Measurements from ENCODE around the gene TMEM200C.
"Not testable (repeated sequence)": the region's sequence is repeated elsewhere in the genome, so short reads cannot be mapped to it uniquely, and the experiment has no call there.

The TMEM200C gene

GRCh38 chr18:5891184-5891853 lies 4.0 kb downstream of the TMEM200C start:
- DNase-seq: no peak

GRCh38 chr18:5890331-5891183 lies 4.8 kb downstream of the TMEM200C start:
- DNase-seq: peak in 1 of 2 donors; percentile 26

- DNase-seq: no peak
Measured at GRCh38 chr18:5885361-5885760, 10.0 kb downstream of the TMEM200C start.

GRCh38 chr18:5884375-5884774 lies 10.9 kb downstream of the TMEM200C start:
- no peak for DNase-seq

DNA sequence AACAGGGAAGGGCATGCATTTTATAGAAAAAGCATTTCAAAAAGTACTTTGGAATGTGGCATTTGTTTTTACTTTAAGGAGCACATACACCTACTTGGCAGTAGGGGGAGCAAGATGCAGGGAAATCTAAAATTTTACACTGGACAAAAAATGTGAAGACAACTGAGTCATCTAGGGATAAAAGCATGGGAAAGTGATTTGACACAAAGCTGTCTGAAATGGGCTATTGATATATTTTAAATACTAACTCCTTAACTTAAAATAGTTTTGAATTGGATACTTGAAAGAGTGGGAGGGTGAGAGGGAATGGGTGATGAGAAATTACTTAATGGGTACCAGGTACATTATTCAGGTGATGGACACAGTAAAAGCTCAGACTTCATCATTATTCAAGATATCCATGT lies 15.8 kb downstream of the TMEM200C start:
- peak in 1 of 2 donors; percentile 43 for DNase-seq

- no peak for DNase-seq
Measured at GRCh38 chr18:5876891-5877290, 18.4 kb downstream of the TMEM200C start.

DNA sequence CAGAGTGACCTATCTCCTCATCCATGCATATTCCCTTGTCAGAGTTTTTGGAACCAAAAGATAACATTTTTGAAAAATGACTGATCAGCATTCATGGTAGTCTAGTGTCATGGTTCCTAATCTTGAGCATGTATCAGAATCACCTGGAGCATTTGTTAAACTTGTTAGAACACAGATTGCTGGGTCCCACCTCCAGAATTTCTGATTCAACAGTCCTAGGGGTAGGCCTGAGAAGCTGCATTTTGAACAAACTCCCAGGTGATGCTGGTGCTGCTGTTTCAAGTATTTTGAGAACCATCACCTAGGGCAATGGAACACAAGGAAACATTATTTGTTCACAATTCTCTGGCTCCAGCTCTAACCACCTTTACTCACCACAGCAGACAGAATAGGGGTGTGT lies 21.0 kb downstream of the TMEM200C start:
- no peak for DNase-seq

DNA sequence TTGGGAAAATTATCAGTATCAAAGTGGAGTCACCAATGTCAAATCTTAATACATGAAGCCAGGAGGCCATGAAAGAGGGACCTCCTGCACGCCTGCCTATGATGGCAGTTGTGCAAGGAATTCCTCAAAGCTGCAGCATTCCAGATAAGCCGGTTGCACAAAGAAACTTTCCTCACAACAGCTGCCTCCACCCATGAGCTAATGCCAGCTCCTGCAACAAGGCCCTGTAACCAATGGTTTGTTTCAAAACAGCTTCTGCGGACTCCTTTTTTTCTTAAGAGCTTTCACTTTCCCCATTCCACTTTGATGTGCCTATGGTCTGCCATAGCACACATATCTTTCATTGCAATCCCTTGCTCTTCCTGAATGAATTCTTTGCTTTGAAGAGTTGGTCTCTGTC lies 22.4 kb downstream of the TMEM200C start:
- no peak for DNase-seq

GRCh38 chr18:5871426-5871825 lies 23.9 kb downstream of the TMEM200C start:
- DNase-seq: no peak

- peak; percentile 26 to 70 for DNase-seq
Measured at GRCh38 chr18:5868218-5868854, 27.0 kb downstream of the TMEM200C start.

DNA sequence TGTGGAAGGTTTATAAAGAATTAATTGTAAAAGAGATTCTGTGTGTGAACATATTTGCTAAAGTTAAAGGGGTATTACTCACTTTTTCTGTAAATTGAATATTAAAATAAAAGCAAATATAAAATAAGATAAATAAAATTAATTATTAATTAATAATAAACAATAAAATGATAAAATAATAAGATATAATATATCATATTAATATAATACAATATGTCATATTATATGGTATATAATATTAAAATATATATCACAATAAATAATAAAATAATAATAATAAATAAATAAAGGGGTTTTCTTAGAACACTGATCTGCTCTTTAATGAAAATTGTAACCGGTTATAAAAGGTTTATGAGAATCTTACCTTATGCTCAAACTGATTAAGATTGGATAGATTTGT lies 29.8 kb downstream of the TMEM200C start:
- DNase-seq: no peak

GRCh38 chr18:5862127-5862526 lies 33.2 kb downstream of the TMEM200C start:
- DNase-seq: not testable (repeated sequence)

- DNase-seq: no peak
Measured at GRCh38 chr18:5857180-5857579, 38.1 kb downstream of the TMEM200C start.

DNA sequence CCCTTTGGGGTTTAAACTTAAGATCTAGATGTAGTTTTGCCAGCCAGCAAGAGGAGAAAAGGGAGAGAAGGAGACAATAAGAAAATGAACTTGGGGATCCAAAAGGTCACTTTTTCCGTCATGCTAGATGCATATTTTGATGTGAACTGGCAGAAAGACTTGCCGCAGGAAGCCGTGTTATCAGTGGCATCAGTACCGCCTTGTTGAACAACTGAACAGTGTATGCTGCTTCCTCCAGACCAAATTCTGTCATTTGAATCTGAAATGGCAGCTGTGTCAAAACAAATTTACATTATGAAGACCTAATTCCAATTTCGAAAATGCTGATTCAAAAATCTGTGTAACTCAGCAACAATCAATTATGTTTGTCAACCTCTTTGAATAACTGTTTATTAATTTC lies 42.1 kb downstream of the TMEM200C start:
- no peak for DNase-seq

GRCh38 chr18:5851998-5852397 lies 43.3 kb downstream of the TMEM200C start:
- DNase-seq: no peak

DNA sequence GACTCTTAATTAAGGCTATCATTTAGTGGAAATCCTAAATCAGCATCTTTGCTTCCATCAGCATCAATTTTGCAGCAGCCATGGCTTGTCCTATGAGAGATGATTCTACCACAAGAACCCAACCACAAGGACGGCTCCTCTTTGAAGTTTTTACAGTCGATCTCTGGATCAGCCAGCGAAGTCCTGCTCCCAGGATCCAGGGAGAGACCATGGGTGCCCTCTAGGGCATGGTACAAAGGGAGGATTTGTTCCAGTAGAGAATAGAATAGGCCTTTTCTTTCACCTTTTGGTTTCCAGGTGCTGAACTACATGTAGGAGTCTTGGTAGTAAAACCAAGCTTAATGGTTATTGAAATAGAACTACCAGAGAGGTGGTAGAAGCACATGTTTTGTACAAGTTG lies 52.7 kb downstream of the TMEM200C start:
- DNase-seq: no peak

- DNase-seq: no peak
Measured at GRCh38 chr18:5841518-5841917, 53.8 kb downstream of the TMEM200C start.

- no peak for DNase-seq
Measured at GRCh38 chr18:5840547-5840946, 54.8 kb downstream of the TMEM200C start.

- no peak for DNase-seq
Measured at GRCh38 chr18:5840025-5840424, 55.3 kb downstream of the TMEM200C start.

DNA sequence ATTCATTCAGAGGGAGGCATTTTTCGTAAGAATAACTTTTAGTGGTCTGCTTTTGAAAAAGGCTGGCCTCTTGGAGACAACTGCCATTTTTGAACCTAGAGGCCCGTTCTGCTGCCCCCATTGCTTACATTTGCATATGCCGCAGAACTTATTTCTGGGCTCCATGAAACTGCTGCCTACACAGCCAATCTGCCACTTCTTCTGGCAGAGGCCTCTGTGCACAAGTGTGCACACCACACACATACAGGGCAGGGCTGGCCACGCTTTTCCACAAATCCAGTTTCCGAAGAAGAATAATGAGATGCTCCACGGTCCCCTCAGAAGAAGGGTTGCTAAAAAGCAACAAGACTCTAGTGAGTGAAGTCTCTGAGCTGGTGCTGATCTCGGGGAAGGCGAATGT lies 56.2 kb downstream of the TMEM200C start:
- no peak for DNase-seq

All from hippocampal formation (tissue), 2 donors.